Thoracic aorta (tissue), 2 donors: ENCODE results near the gene NCAPG2. TPM values are rescaled to one million over a fixed set of nuclear protein-coding genes. Genes with fewer than 3 reads are reported as not detected.

Source experiments
- ATAC-seq: fragments of 150-250 bp; one replicate; pipeline ENCODE4 v1.8.0; 2017; ENCODE audit warnings: low read depth; ENCODE audit not compliant: insufficient number of reproducible peaks, low FRiP score
- DNase-seq: peaks from one replicate; pipeline ENCODE4 v3.0.0-alpha.2; 2020; ENCODE audit warnings: low spot score
- H3K27ac ChIP-seq, 2 donors: fragments of 200-600 bp; sonication (generic); 1 replicate in 1 of 2; 2 replicates in 1 of 2; pipeline ENCODE4 v1.5.1; 2016; ENCODE audit warnings: mild to moderate bottlenecking in 2 of 2, moderate library complexity in 2 of 2
- H3K27me3 ChIP-seq: fragments of 200-600 bp; sonication (generic); replicated peaks from 2 replicates; pipeline ENCODE4 v1.6.0; 2016; ENCODE audit warnings: mild to moderate bottlenecking; ENCODE audit not compliant: insufficient read depth
- H3K36me3 ChIP-seq: fragments of 200-600 bp; sonication (generic); one replicate; pipeline ENCODE4 v1.5.1; 2016
- H3K4me1 ChIP-seq, 2 donors: fragments of 200-600 bp; sonication (generic); 1 replicate in 1 of 2; 2 replicates in 1 of 2; pipeline versions ENCODE4 v1.5.1 to v1.6.0; 2016; ENCODE audit warnings: low read depth in 2 of 2, mild to moderate bottlenecking in 1 of 2; ENCODE audit not compliant: control insufficient read depth in 1 of 2
- H3K4me3 ChIP-seq: fragments of 200-600 bp; sonication (generic); 2 replicates; pipeline ENCODE4 v1.5.1; 2016; ENCODE audit warnings: mild to moderate bottlenecking
- H3K9me3 ChIP-seq: fragments of 200-600 bp; sonication (generic); 2 replicates; pipeline ENCODE4 v1.5.1; 2016
- total RNA-seq, 2 donors: library from RNA; depleted of rRNA; stranded (reverse); fragments of >200 nt; gene quantifications; one replicate each; pipeline versions ENCODE4 v1.1.0 to v1.2.3, GENCODE V29; 2016
- TF ChIP-seq, protein P1 (sequence below): fragments of 200-600 bp; sonication (generic); IDR thresholded peaks from one replicate; pipeline ENCODE4 v1.5.1; 2019; ENCODE audit warnings: antibody characterized with exemption

NCAPG2 gene
- total RNA-seq, 2 donors from 2014 or later: 4.1 to 8.4 TPM

DNA sequence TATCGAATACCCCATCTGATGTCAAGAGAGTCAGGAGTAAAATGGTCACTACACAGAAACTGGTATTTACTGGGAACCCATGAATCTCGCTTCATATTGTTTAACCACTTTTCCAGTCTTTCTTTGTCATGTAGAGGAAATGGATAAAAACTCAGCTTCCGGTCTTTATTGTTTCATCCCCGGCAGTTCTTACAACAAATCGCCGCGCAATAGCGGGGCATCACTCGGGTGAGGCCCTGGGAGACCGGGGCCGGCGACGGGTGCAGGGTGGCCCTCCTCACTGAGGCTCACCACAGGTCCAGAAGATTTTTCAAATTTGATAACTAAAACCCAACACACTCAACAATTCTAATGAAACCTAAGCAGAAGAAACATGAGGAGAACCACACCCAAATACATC lies 81.4 kb downstream of the NCAPG2 start:
- ATAC-seq: no peak
- no peak overlapping the region for H3K4me3 ChIP-seq
- TF ChIP-seq, protein P1, sequence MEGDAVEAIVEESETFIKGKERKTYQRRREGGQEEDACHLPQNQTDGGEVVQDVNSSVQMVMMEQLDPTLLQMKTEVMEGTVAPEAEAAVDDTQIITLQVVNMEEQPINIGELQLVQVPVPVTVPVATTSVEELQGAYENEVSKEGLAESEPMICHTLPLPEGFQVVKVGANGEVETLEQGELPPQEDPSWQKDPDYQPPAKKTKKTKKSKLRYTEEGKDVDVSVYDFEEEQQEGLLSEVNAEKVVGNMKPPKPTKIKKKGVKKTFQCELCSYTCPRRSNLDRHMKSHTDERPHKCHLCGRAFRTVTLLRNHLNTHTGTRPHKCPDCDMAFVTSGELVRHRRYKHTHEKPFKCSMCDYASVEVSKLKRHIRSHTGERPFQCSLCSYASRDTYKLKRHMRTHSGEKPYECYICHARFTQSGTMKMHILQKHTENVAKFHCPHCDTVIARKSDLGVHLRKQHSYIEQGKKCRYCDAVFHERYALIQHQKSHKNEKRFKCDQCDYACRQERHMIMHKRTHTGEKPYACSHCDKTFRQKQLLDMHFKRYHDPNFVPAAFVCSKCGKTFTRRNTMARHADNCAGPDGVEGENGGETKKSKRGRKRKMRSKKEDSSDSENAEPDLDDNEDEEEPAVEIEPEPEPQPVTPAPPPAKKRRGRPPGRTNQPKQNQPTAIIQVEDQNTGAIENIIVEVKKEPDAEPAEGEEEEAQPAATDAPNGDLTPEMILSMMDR: no peak

DNA sequence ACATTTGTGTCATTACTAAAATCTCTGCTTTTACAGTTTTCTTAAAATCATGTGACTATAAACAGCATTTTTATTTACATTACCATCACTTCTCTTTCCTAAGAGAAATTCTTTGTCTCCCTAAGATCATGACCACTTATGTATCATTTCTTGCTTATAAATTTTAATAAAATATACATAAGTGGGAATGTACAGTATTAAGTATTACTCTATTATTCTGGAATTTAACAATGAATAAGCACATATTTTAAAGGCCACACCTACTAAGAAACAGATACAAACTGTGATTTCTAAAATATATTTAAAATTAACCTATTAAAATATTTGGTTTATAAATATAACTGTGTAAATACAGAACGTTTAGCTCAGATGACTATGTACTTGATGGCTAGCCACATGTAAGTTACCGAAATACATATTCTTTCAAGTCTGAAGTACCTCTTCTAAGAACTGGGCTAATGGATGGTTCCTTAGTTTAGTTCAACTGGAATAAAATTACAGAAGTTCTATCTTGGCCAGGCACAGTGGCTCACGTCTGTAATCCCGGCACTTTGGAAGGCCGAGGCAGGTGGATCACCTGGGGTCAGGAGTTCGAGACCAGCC lies 83.7 kb downstream of the NCAPG2 start:
- H3K27me3 ChIP-seq: no peaks in the 10 kb centered on the region
- no peaks in the 10 kb centered on the region for H3K9me3 ChIP-seq
- no peak overlapping the region for H3K4me3 ChIP-seq
- H3K36me3 ChIP-seq: no peaks in the 10 kb centered on the region
- TF ChIP-seq, protein P1: no peak
- ATAC-seq: no peak
- H3K27ac ChIP-seq: no peak overlapping the region
- DNase-seq: no peak
- H3K4me1 ChIP-seq: no peaks in the 10 kb centered on the region

More for the DNA sequence above, 81.4 kb downstream of the NCAPG2 start:
- DNase-seq: no peak
- Histone ChIP-seq H3K9me3 (no peaks in the 10 kb centered on the region), H3K27ac (no peak overlapping the region), H3K27me3 (no peaks in the 10 kb centered on the region), H3K4me1 (no peaks in the 10 kb centered on the region), H3K36me3 (no peaks in the 10 kb centered on the region)

DNA sequence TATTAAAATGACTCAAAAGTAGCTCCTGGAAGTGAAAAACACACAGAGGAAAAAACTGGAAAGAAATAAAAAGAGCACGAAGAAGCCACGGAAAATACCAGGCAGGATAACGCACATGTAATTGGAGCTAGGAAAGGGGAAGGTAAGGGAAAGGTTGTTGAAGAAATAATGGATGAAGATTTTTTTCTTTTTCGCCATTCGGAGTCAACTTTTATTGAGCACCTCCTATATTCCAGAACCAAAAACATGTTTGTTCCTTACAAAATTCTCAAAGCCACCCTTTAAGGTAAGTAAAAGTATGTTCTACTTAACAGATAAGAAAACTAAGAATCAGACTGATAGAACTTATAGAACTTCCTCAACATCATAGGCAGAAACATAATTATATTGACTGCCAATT lies 84.2 kb downstream of the NCAPG2 start:
- Histone ChIP-seq H3K27me3 (no peaks in the 10 kb centered on the region), H3K27ac (no peak overlapping the region), H3K4me1 (no peaks in the 10 kb centered on the region), H3K4me3 (no peak overlapping the region), H3K9me3 (no peaks in the 10 kb centered on the region), H3K36me3 (no peaks in the 10 kb centered on the region)
- DNase-seq (no peak), ATAC-seq (no peak)
- TF ChIP-seq, protein P1: no peak

DNA sequence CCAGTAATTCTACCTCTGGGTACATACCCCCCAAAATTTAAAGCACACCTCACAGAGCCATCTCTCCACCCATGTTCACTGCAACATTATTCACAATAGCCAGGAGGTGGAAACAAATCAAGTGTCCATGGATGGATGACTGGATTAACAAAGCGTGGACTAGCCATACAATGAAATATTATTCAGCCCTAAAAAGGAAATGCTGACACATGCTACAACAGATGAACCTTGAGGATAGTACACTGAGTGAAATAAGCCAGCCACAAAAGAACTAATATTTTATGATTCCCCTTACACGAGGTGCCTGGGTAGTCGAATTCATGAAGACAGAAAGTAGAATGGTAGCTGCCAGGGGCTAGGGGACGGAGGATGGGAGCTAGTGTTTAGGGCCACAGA lies 85.9 kb downstream of the NCAPG2 start:
- Histone ChIP-seq H3K9me3 (no peaks in the 10 kb centered on the region), H3K36me3 (no peaks in the 10 kb centered on the region), H3K27ac (no peak overlapping the region), H3K27me3 (no peaks in the 10 kb centered on the region), H3K4me1 (peaks cover 0 to 3% of the 10 kb centered on the region in 2 donors), H3K4me3 (no peak overlapping the region)
- DNase-seq: no peak
- TF ChIP-seq, protein P1: no peak
- no peak for ATAC-seq

DNA sequence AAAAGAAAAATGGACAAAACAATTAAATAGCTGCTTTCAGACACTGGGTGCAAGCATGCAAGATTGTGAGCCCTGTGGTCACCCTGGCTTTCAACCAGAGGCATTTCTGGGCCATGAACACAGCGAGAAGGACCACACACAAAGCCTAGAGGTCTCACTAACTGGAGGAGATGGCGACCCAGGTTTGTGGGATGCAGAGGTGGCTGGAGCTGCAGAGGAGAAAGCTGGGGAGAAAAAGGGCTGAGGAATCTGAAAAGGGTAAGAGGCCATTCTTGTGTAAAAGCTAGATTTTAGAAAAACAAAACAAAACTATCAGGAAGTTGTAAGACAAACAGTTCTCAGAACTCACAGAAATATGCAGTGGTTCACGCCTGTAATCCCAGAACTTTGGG lies 86.9 kb downstream of the NCAPG2 start:
- no peak for DNase-seq
- Histone ChIP-seq H3K9me3 (no peaks in the 10 kb centered on the region), H3K4me1 (peaks cover 0 to 3% of the 10 kb centered on the region in 2 donors), H3K27ac (no peak overlapping the region), H3K36me3 (no peaks in the 10 kb centered on the region), H3K27me3 (no peaks in the 10 kb centered on the region), H3K4me3 (no peak overlapping the region)
- TF ChIP-seq, protein P1: no peak
- ATAC-seq: no peak
